B cell (primary cell): ENCODE measurements around the gene ABCA1. TPM values are rescaled to one million over a fixed set of nuclear protein-coding genes. Genes with fewer than 3 reads are reported as not detected.
A peak's percentile ranks its signal among the peaks of the same experiment; 100 is the strongest.

ENCODE experiments used
- ATAC-seq: fragments of 200-7000 bp; cut with Tn5 transposase; one replicate; pipeline ENCODE4 v1.10.0; 2021; ENCODE audit warnings: low read depth, mild to moderate bottlenecking, moderate number of reproducible peaks, moderate library complexity
- CTCF ChIA-PET: fragments of 350-600 bp; sonication (Branson Sonifier 250); formaldehyde crosslinking; loops from one replicate; lab custom pipeline; 2021; ENCODE audit warnings: antibody characterized with exemption, inconsistent platforms; lab: Charles Lee
- POLR2A ChIA-PET: fragments of 350-600 bp; sonication (Branson Sonifier 250); formaldehyde crosslinking; loops from one replicate; lab custom pipeline; 2021; ENCODE audit warnings: antibody characterized with exemption; lab: Charles Lee
- DNase-seq: peaks from one replicate; pipeline ENCODE4 v3.0.0; 2013
- H2AFZ ChIP-seq: 2 replicates; pipeline ENCODE4 v1.6.1; 2012; ENCODE audit warnings: mild to moderate bottlenecking, low read depth, low read length; ENCODE audit not compliant: insufficient read depth, poor library complexity, severe bottlenecking
- H3K27ac ChIP-seq, 2 donors: 1 replicate in 1 of 2; 2 replicates in 1 of 2; pipeline ENCODE4 v1.5.1; 2012 to 2013; ENCODE audit warnings: low read length in 2 of 2, mild to moderate bottlenecking in 2 of 2, moderate library complexity in 1 of 2
- H3K27me3 ChIP-seq, 4 experiments: fragments of 200-600 bp in 1 of 4; sonication (generic) in 1 of 4; replicated peaks in 1 of 4; 1 replicate in 2 of 4; 2 replicates in 2 of 4; pipeline versions ENCODE4 v1.6.1 to v1.7.0; 2013 to 2016; ENCODE audit warnings: low read length in 3 of 4, mild to moderate bottlenecking in 2 of 4, mixed read lengths in 1 of 4, moderate library complexity in 1 of 4; ENCODE audit not compliant: insufficient read depth in 4 of 4, control insufficient read depth in 3 of 4; ENCODE audit errors: control extremely low read depth in 1 of 4
- H3K36me3 ChIP-seq, 2 experiments: replicated peaks in 1 of 2; 1 replicate in 1 of 2; 2 replicates in 1 of 2; pipeline versions ENCODE4 v1.6.1 to v1.7.1; 2013; ENCODE audit warnings: low read length in 1 of 2; ENCODE audit not compliant: insufficient read depth in 2 of 2, control insufficient read depth in 1 of 2; ENCODE audit errors: control extremely low read depth in 1 of 2, extremely low read depth in 1 of 2
- H3K4me1 ChIP-seq, 2 donors: fragments of 200-600 bp in 1 of 2; sonication (generic) in 1 of 2; 1 replicate in 1 of 2; 2 replicates in 1 of 2; pipeline versions ENCODE4 v1.5.1 to v1.6.1; 2013 to 2017; ENCODE audit warnings: low read length in 2 of 2; ENCODE audit not compliant: control insufficient read depth in 2 of 2, insufficient read depth in 2 of 2
- H3K4me2 ChIP-seq: replicated peaks from 2 replicates; pipeline ENCODE3; 2012; ENCODE audit warnings: mild to moderate bottlenecking, low read depth, low read length; ENCODE audit not compliant: poor library complexity, severe bottlenecking
- H3K4me3 ChIP-seq, 5 experiments: fragments of 200-600 bp in 1 of 5; sonication (generic) in 1 of 5; 1 replicate in 3 of 5; 2 replicates in 2 of 5; pipeline versions ENCODE4 v1.5.1 to v1.7.0; 2011 to 2016; ENCODE audit warnings: low read length in 4 of 5, mild to moderate bottlenecking in 4 of 5, low read depth in 2 of 5, control low read depth in 1 of 5, moderate library complexity in 1 of 5; ENCODE audit not compliant: insufficient read depth in 1 of 5; ENCODE audit errors: control extremely low read depth in 1 of 5, extremely low read depth in 1 of 5
- H3K79me2 ChIP-seq: fragments of 200-600 bp; sonication (generic); one replicate; pipeline ENCODE4 v1.6.0; 2016; ENCODE audit warnings: low read length; ENCODE audit not compliant: control insufficient read depth, insufficient read depth
- H3K9ac ChIP-seq: fragments of 200-600 bp; sonication (generic); 2 replicates; pipeline ENCODE4 v1.6.1; 2017; ENCODE audit warnings: mild to moderate bottlenecking, low read length, moderate library complexity
- H3K9me3 ChIP-seq, 3 donors: one replicate each; pipeline versions ENCODE4 v1.6.1 to v1.7.1; 2013; ENCODE audit warnings: low read length in 2 of 3; ENCODE audit not compliant: control insufficient read depth in 2 of 3, insufficient read depth in 1 of 3; ENCODE audit errors: control extremely low read depth in 1 of 3
- H4K20me1 ChIP-seq: 2 replicates; pipeline ENCODE4 v1.6.0; 2012; ENCODE audit warnings: mild to moderate bottlenecking, low read length; ENCODE audit not compliant: insufficient read depth, control insufficient read depth, poor library complexity, severe bottlenecking
- H3K27ac Mint-ChIP-seq: one replicate; pipeline ENCODE4 v1.8.0; 2021; ENCODE audit warnings: mixed read lengths
- H3K27me3 Mint-ChIP-seq: one replicate; pipeline ENCODE4 v1.8.0; 2021; ENCODE audit warnings: mixed read lengths
- H3K4me1 Mint-ChIP-seq: one replicate; pipeline ENCODE4 v1.8.0; 2021; ENCODE audit warnings: mixed read lengths
- H3K4me3 Mint-ChIP-seq: one replicate; pipeline ENCODE4 v1.8.0; 2021; ENCODE audit warnings: mixed read lengths
- H3K9me3 Mint-ChIP-seq: one replicate; pipeline ENCODE4 v1.8.0; 2022; ENCODE audit warnings: mixed read lengths; ENCODE audit not compliant: insufficient read depth
- EZH2 ChIP-seq: IDR thresholded peaks from 2 replicates; pipeline ENCODE4 v1.6.1; 2012; ENCODE audit warnings: borderline replicate concordance, low read depth, mild to moderate bottlenecking, moderate library complexity, low read length; ENCODE audit not compliant: insufficient read depth, poor library complexity, severe bottlenecking
- whole genome bisulfite sequencing: methylation state at CpG from one replicate; pipeline ENCODE4 v1.1.5; 2013; ENCODE audit warnings: missing lambda C conversion rate; ENCODE audit not compliant: insufficient coverage; 5-methylcytosine and 5-hydroxymethylcytosine counted together
- intact Hi-C: fragments of 100-400 bp; cut with micrococcal nuclease; formaldehyde crosslinking; loops from one replicate; pipeline ENCODE4 v1.10.0; 2022
- polyA plus RNA-seq: library from polyadenylated mRNA; depleted of rRNA; stranded (reverse); fragments of >200 nt; gene quantifications from 2 replicates; pipeline ENCODE4 v1.2.3, GENCODE V29; 2012
- total RNA-seq, 2 donors: library from RNA; stranded (reverse); fragments of 120-200 nt in 1 of 2; gene quantifications; 1 replicate in 1 of 2; 2 replicates in 1 of 2; pipeline versions ENCODE4 v1.2.3 to v1.2.4, GENCODE V29; 2013 to 2022
- TF ChIP-seq, protein P1 (sequence below): fragments of 200-600 bp; IDR thresholded peaks from one replicate; pipeline ENCODE4 v1.8.0; 2022; ENCODE audit warnings: antibody characterized with exemption, mild to moderate bottlenecking

ABCA1 gene
- total and polyA plus RNA-seq, 2 donors (not counting 1 experiment from before 2014, with no cell fraction given), result 5.2 to 24.0 TPM

DNA sequence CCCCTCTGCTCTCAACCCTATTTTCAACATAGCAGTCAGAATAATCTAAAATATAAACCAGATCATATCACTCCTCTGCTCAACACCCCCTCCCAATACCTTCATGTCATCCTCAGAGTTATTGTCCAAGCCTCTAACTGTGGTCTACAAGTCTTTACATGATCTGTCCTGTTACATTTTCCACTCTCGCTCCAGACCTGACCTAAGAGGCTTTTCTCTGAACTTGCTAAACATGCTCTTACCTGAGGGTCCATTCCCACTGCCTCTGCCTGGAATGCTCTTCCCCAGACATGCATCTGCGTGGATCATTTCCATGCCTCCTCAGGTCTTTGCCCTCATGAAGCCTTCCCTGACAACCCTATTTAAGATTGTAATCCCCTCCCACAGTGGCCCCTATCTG lies 152.0 kb downstream of the ABCA1 start:
- 100% methylated on average over 2 of the region's 2 CpGs for WGBS
- Histone ChIP-seq H3K4me1 (peaks cover 41 to 43% of the 10 kb centered on the region in 2 donors), H3K36me3 (no peaks in the 10 kb centered on the region), H4K20me1 (no peaks in the 10 kb centered on the region), H3K27ac (peak overlapping the region; percentile 77 to 81), H3K9me3 (peaks cover 0 to 2% (median 0%) of the 10 kb centered on the region in 3 donors), H3K4me3 (no peak overlapping the region), H2AFZ (no peak overlapping the region), H3K9ac (no peak overlapping the region), H3K79me2 (no peaks in the 10 kb centered on the region), H3K4me2 (peak overlapping the region; percentile 52), H3K27me3 (no peaks in the 10 kb centered on the region)
- intact Hi-C loops, result loop anchor here (1.0 to 5.0 kb wide), 5 partner anchors 12 to 466 kb away; partner anchors contain the start of genes NIPSNAP3A, NIPSNAP3B and SLC44A1
- Mint-ChIP-seq H3K27me3 (no peaks in the 10 kb centered on the region), H3K27ac (no peak overlapping the region), H3K4me1 (peaks cover 36% of the 10 kb centered on the region), H3K4me3 (no peak overlapping the region), H3K9me3 (no peaks in the 10 kb centered on the region)
- CTCF ChIA-PET, result interaction anchor here (1.0 to 1.1 kb wide), 2 partner anchors 14 to 469 kb away, joined by 4 read pairs; partner anchors contain the start of gene SLC44A1
- DNase-seq (no peak), ATAC-seq (no peak)
- POLR2A ChIA-PET, result interaction anchor here (1.5 to 2.0 kb wide), 2 partner anchors 12 to 28 kb away, joined by 6 to 9 read pairs; partner anchors contain the start of genes NIPSNAP3A and NIPSNAP3B
- TF ChIP-seq, protein P1, sequence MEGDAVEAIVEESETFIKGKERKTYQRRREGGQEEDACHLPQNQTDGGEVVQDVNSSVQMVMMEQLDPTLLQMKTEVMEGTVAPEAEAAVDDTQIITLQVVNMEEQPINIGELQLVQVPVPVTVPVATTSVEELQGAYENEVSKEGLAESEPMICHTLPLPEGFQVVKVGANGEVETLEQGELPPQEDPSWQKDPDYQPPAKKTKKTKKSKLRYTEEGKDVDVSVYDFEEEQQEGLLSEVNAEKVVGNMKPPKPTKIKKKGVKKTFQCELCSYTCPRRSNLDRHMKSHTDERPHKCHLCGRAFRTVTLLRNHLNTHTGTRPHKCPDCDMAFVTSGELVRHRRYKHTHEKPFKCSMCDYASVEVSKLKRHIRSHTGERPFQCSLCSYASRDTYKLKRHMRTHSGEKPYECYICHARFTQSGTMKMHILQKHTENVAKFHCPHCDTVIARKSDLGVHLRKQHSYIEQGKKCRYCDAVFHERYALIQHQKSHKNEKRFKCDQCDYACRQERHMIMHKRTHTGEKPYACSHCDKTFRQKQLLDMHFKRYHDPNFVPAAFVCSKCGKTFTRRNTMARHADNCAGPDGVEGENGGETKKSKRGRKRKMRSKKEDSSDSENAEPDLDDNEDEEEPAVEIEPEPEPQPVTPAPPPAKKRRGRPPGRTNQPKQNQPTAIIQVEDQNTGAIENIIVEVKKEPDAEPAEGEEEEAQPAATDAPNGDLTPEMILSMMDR, result no peak

- peaks cover 0 to 2% (median 0%) of the 10 kb centered on the region in 3 donors for H3K9me3 ChIP-seq
- H3K4me1 Mint-ChIP-seq, result peaks cover 36% of the 10 kb centered on the region
- H3K9ac ChIP-seq, result peak overlapping the region; percentile 49
- peak overlapping the region; percentile 77 to 81 for H3K27ac ChIP-seq
- H3K79me2 ChIP-seq, result no peaks in the 10 kb centered on the region
- H3K4me2 ChIP-seq, result peak overlapping the region; percentile 52
- H3K4me1 ChIP-seq, result peaks cover 43% of the 10 kb centered on the region in 2 donors
- no peak overlapping the region for H3K4me3 ChIP-seq
- no peak for TF ChIP-seq EZH2
- TF ChIP-seq, protein P1, result no peak
- H3K27me3 ChIP-seq, result no peaks in the 10 kb centered on the region
- intact Hi-C loops, result loop anchor here (1.0 to 5.0 kb wide), 5 partner anchors 11 to 467 kb away; partner anchors contain the start of genes NIPSNAP3A, NIPSNAP3B and SLC44A1
- ChIA-PET CTCF (interaction anchor here (1.0 to 1.7 kb wide), 3 partner anchors 14 to 469 kb away, joined by 4 read pairs; partner anchors contain the start of gene SLC44A1), POLR2A (interaction anchor here (1.5 to 2.0 kb wide), 2 partner anchors 12 to 28 kb away, joined by 6 to 9 read pairs; partner anchors contain the start of genes NIPSNAP3A and NIPSNAP3B)
- no peak overlapping the region for H3K27ac Mint-ChIP-seq
- no peak overlapping the region for H3K4me3 Mint-ChIP-seq
- no peaks in the 10 kb centered on the region for H3K27me3 Mint-ChIP-seq
- DNase-seq (no peak), ATAC-seq (peak; percentile 45)
- H2AFZ ChIP-seq, result peak overlapping the region; percentile 68
- H3K9me3 Mint-ChIP-seq, result no peaks in the 10 kb centered on the region
- H4K20me1 ChIP-seq, result no peaks in the 10 kb centered on the region
- no peaks in the 10 kb centered on the region for H3K36me3 ChIP-seq
Observed at GRCh38 chr9:104775574-104775936, 152.4 kb downstream of the ABCA1 start.
